Epithelial cell of proximal tubule (primary cell): Measurements from ENCODE around the gene SCG2. TPM values are rescaled to one million over a fixed set of nuclear protein-coding genes. Genes with fewer than 3 reads are reported as not detected.

Source experiments
- DNase-seq: peaks from one replicate; pipeline ENCODE4 v3.0.0-alpha.2; 2011; ENCODE audit warnings: low read depth
- H3K4me3 ChIP-seq: 2 replicates; pipeline ENCODE4 v1.5.1; 2011; ENCODE audit warnings: low read depth, mild to moderate bottlenecking, low read length
- CTCF ChIP-seq: conservative IDR thresholded peaks from 2 replicates; pipeline ENCODE4 v1.5.1; 2012; ENCODE audit warnings: low read depth, mild to moderate bottlenecking, low read length
- total RNA-seq: library from RNA; depleted of rRNA; stranded (reverse); fragments of >200 nt; gene quantifications from 2 replicates; pipeline ENCODE4 v1.2.3, GENCODE V29; 2015

Gene SCG2
- total RNA-seq, 1 donor from 2014 or later: 0.06 TPM

- no peak for TF ChIP-seq CTCF
- H3K4me3 ChIP-seq: no peak overlapping the region
- no peak for DNase-seq
Observed at GRCh38 chr2:223591596-223591995, 10.6 kb downstream of the SCG2 start.

- H3K4me3 ChIP-seq: no peak overlapping the region
- no peak for DNase-seq
- no peak for TF ChIP-seq CTCF
Observed at GRCh38 chr2:223590964-223591363, 11.2 kb downstream of the SCG2 start.

- no peak for TF ChIP-seq CTCF
- H3K4me3 ChIP-seq: no peak overlapping the region
- no peak for DNase-seq
Observed at GRCh38 chr2:223589901-223590300, 12.3 kb downstream of the SCG2 start.

- no peak for DNase-seq
- no peak overlapping the region for H3K4me3 ChIP-seq
- no peak for TF ChIP-seq CTCF
Observed at GRCh38 chr2:223588251-223588650, 13.9 kb downstream of the SCG2 start.

- no peak overlapping the region for H3K4me3 ChIP-seq
- DNase-seq: no peak
- no peak for TF ChIP-seq CTCF
Observed at GRCh38 chr2:223587301-223587700, 14.9 kb downstream of the SCG2 start.

GRCh38 chr2:223586261-223586660 lies 15.9 kb downstream of the SCG2 start:
- no peak for DNase-seq
- no peak overlapping the region for H3K4me3 ChIP-seq
- TF ChIP-seq CTCF: no peak

- no peak for DNase-seq
- no peak overlapping the region for H3K4me3 ChIP-seq
- TF ChIP-seq CTCF: no peak
Observed at GRCh38 chr2:223585666-223586065, 16.5 kb downstream of the SCG2 start.
